ENCODE results near the gene SPOCK1.

- TF ChIP-seq CTCF (IDR thresholded peaks at IDR 0.05 in 8 of 11, conservative IDR thresholded peaks at IDR 0.05 in 3 of 11) (no peak), POLR2A (IDR thresholded peaks at IDR 0.05) (no peak)
These were observed 209.3 kb downstream of the SPOCK1 start for GRCh38 chr5:137289856-137290255.
